8988T (cell line): Measurements from ENCODE around the gene HIRIP3.

Source experiments
- DNase-seq: peaks from one replicate; pipeline ENCODE4 v3.0.0; 2011

HIRIP3 gene

GRCh38 chr16:29958756-29959155 lies 36.7 kb downstream of the HIRIP3 start:
- DNase-seq = no peak

GRCh38 chr16:29951625-29952365 lies 43.6 kb downstream of the HIRIP3 start:
- DNase-seq = no peak

- no peak for DNase-seq
Observed at GRCh38 chr16:29950806-29951461, 44.5 kb downstream of the HIRIP3 start.

- DNase-seq = no peak
Observed at GRCh38 chr16:29947897-29948296, 47.5 kb downstream of the HIRIP3 start.

- DNase-seq = no peak
Observed at GRCh38 chr16:29943846-29944799, 51.3 kb downstream of the HIRIP3 start.
